C4-2B (cell line): ENCODE results near the gene LCMT2.

Source experiments
- H3K27ac ChIP-seq: fragments of 450-650 bp; 2 replicates; pipeline ENCODE4 v1.5.1; 2017
- ZFX ChIP-seq: fragments of 450-650 bp; IDR thresholded peaks from 2 replicates; pipeline ENCODE4 v1.6.1; 2017
- TF ChIP-seq, protein P1 (sequence below): fragments of 450-650 bp; conservative IDR thresholded peaks from 2 replicates; pipeline ENCODE4 v1.5.1; 2017; ENCODE audit warnings: mild to moderate bottlenecking

Gene LCMT2

DNA sequence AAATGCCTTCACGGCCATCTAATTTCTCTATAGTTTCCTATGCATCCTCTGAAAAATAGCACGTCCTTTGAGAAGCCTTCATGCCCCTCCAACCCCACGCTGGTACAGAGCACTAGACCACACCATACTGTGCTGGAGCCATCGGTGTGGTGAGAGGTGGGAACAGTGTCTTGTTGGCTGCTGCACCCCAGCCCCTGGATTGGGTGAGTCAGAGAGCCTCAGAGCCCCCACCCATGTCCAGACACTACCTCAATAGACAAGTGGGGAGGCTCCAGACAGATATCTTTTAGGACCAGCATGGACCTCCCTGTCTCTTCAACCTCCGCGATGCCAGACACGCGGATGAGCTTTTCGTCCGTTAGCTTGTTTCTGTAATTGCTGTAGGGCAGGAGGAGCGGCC is 51.5 kb downstream of the LCMT2 start:
- TF ChIP-seq, protein P1, sequence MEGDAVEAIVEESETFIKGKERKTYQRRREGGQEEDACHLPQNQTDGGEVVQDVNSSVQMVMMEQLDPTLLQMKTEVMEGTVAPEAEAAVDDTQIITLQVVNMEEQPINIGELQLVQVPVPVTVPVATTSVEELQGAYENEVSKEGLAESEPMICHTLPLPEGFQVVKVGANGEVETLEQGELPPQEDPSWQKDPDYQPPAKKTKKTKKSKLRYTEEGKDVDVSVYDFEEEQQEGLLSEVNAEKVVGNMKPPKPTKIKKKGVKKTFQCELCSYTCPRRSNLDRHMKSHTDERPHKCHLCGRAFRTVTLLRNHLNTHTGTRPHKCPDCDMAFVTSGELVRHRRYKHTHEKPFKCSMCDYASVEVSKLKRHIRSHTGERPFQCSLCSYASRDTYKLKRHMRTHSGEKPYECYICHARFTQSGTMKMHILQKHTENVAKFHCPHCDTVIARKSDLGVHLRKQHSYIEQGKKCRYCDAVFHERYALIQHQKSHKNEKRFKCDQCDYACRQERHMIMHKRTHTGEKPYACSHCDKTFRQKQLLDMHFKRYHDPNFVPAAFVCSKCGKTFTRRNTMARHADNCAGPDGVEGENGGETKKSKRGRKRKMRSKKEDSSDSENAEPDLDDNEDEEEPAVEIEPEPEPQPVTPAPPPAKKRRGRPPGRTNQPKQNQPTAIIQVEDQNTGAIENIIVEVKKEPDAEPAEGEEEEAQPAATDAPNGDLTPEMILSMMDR = no peak
- no peak for TF ChIP-seq ZFX
- H3K27ac ChIP-seq = no peak overlapping the region

DNA sequence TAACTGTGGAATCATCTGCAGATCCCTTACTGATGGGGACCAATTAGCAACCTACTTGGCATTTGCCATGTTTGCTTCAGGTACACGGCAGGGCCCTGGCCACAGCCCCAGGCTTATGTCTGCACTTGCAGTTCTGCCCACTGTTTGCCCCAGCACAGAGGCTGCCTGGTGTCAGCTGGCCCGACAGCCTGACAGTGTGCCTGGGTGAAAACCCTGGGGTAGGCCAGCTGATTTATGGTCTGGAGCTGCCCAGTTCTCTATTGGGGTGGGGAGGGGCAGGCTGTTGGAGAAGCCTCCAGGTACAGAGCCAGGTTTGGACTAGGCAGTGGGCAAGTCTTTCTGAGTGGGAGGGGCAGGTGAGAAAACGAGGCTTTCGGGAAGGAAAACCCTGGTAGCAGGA is 52.5 kb downstream of the LCMT2 start:
- TF ChIP-seq ZFX = no peak
- TF ChIP-seq, protein P1 = no peak
- H3K27ac ChIP-seq = no peak overlapping the region

DNA sequence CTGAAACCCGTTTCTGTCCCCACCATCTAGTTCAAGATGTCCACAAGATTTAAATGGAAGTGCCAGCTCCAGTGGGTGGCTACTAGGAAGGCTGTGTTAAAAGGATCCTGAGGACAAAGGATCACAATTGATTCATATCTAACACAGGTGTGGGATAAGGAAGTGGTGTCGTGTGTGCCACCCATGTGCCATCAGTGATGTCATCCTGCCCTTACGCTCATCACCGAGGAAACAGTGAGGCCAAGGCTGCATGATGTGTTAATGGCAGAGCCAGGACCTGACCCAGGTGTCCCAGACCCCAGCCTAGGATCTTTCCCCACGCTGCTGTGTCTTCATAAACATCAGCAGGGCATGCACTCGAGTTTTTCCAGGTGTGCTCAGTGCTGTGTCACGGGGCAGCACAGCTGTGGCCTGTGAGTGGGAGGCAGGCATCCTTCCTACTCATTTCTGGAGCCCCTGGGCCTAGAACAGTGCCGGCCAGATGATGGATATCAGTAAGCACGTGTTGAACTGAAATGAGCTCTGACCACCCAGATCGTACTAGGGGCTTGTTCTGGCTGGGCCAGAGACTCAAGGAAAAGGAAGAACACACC is 53.0 kb downstream of the LCMT2 start:
- TF ChIP-seq, protein P1 = no peak
- TF ChIP-seq ZFX = no peak
- H3K27ac ChIP-seq = no peak overlapping the region

DNA sequence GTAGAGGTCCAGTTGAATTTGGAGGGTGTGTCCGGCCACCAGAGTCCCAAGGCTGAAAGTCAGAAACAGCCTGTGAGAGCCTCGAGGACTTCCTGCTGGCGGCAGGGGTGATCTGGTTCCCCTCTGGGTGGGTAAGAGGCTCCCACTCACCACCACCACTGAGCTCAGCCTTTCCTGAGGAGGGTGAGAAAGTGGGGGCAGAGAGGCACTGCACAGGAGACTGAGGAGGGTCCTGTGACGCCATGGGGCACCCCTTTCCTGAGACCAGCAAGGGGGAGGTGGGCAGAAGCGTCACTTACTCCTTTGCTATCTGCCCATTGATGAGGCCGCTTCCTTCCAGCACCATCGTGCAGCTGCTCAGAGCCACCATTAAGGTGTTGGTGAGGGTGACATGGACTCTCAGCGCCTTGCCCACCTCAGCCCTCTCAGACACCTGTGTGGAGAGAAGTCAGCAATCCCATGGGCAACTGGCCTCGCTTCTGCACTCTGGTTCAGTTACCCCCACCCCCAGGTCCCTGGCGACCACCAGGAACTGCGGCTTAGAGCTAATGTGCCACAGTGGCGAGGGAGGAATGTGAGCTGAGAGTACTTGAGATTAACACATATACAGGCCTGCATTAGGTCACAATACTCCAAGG is 53.7 kb downstream of the LCMT2 start:
- TF ChIP-seq, protein P1 = no peak
- no peak for TF ChIP-seq ZFX
- no peak overlapping the region for H3K27ac ChIP-seq

DNA sequence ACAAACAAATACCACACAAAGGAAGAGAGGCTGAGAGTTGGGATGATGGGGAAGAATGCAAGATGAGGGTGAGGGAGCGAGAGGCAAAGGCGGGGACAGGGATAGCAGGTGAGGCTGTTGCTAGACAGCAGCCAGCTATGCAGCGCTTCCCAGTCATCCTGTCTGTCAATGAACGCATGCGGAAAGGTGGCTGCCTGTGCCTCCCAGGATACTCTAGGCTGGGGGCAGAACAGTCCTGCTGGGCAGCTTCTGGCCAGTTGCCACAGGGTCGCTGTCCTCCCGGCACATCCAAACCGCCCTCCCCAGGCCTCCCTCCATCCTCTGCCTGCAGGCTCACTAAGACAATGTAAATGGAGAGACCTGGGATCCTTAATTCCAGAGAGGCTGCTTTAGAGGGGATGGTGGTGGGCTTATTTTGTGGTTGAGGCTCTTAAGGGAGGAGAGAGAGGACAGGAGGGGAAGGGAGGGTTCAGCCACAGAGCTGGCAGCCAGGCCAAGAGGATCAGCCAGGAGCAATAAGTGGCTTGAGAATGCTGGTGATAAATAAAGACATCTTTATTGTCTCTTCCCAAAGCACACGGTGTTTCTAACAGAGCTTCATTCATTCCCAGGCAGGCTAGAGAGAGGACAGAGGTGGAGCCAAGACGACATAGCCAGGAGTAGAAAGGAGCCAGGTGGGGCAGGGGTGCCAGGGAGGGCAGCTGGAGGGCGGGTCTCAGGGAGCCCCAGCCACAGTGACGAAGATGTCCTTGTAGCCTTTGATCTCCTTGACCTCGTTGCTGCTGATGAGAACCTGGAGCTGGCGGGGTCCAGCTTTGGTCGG is 54.4 kb downstream of the LCMT2 start:
- H3K27ac ChIP-seq = no peak overlapping the region
- TF ChIP-seq ZFX = no peak
- TF ChIP-seq, protein P1 = no peak

DNA sequence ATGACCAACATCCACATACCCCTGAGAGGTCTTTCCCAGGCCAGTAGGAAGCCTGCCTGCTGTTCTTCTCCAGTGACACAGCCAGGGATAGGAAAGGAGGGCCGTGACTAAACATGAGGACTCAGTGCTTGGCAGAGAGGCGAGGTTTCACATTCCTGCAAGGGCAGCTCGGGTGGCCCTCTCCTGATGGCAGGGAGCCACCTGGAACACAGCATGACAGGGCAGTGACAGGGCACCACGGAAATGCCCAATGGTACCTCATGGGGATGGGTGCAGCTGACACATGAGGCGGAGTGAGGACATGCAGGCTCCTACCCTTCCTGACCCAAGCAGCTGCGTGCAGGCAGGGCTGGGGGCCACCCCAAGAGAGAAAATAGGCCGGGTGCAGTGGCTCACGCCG is 56.2 kb downstream of the LCMT2 start:
- TF ChIP-seq ZFX = no peak
- TF ChIP-seq, protein P1 = no peak
- no peak overlapping the region for H3K27ac ChIP-seq
